Activated B cell treated with CpG ODN at 0.5 μM for 24 hours (primary cell): Measurements from ENCODE around the gene CLDN34. TPM values are rescaled to one million over a fixed set of nuclear protein-coding genes. Genes with fewer than 3 reads are reported as not detected.

Source experiments
- ATAC-seq: fragments of 200-7000 bp; cut with Tn5 transposase; one replicate; pipeline ENCODE4 v1.10.0; 2021; ENCODE audit warnings: low read depth, mild to moderate bottlenecking, moderate library complexity
- CTCF ChIA-PET: fragments of 350-600 bp; sonication (Branson Sonifier 250); formaldehyde crosslinking; loops from one replicate; lab custom pipeline; 2021; ENCODE audit warnings: antibody characterized with exemption; lab: Charles Lee
- POLR2A ChIA-PET: fragments of 350-600 bp; sonication (Branson Sonifier 250); formaldehyde crosslinking; loops from one replicate; lab custom pipeline; 2021; ENCODE audit warnings: antibody characterized with exemption; lab: Charles Lee
- DNase-seq: peaks from one replicate; pipeline ENCODE4 v3.0.0; 2022
- H3K27ac Mint-ChIP-seq: one replicate; pipeline ENCODE4 v1.8.0; 2020; ENCODE audit warnings: mixed read lengths
- H3K27me3 Mint-ChIP-seq: one replicate; pipeline ENCODE4 v1.8.0; 2021; ENCODE audit warnings: mixed read lengths
- H3K36me3 Mint-ChIP-seq: one replicate; pipeline ENCODE4 v1.8.0; 2021; ENCODE audit warnings: low read depth, mixed read lengths
- H3K4me1 Mint-ChIP-seq: one replicate; pipeline ENCODE4 v1.8.0; 2021; ENCODE audit warnings: mixed read lengths
- H3K4me3 Mint-ChIP-seq: one replicate; pipeline ENCODE4 v1.8.0; 2020; ENCODE audit warnings: mild to moderate bottlenecking, mixed read lengths
- H3K9me3 Mint-ChIP-seq: one replicate; pipeline ENCODE4 v1.8.0; 2020; ENCODE audit warnings: mixed read lengths
- intact Hi-C: fragments of 100-400 bp; cut with micrococcal nuclease; formaldehyde crosslinking; loops from one replicate; pipeline ENCODE4 v1.15.1; 2024
- total RNA-seq: library from RNA; stranded (reverse); gene quantifications from 2 replicates; pipeline ENCODE4 v1.2.3, GENCODE V29; 2022
- TF ChIP-seq, protein P1 (sequence below): fragments of 200-600 bp; IDR thresholded peaks from one replicate; pipeline ENCODE4 v1.8.0; 2022; ENCODE audit warnings: antibody characterized with exemption, mild to moderate bottlenecking

The CLDN34 gene, protein sequence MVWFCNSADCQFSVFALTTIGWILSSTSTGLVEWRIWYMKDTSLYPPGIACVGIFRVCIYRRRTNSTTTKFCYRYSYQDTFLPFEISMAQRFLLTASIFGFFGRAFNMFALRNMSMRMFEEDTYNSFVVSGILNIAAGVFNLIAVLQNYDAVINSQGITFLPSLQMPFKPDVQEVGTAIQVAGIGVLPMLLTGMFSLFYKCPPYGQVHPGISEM
- total RNA-seq = not detected in 2 replicates

DNA sequence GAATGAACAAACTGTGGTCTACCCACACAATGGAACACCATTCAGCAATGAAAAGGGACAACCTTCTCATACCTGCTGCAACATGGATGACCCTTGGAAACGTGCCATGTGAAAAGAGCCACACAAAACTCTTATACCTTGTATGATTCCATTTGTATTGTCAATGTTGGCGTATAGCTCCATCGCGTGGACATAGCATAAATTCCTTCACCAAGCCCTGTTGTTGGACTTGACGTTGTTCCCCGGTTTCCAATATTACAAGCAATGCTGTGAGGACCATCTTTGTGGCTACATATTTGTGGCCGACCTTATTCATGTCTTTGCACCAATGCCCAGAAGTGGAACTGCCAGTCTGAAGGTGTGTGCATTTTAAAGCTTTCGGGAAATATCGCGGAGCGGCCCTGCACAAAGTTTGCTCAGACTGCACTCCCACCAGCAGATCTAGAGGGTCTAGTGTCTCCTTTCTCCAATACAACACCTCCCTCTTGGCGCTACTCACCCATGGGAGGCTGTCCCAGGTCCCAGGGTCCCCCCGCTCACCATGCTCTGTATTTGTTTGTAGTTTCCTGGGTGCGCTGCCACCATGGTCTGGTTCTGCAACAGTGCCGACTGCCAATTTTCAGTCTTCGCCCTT lies at the start of gene CLDN34:
Gene CLDN34, plus strand, starts transcription at position 584 of the 634 bp plus-strand sequence. Its CDS starts 0 bp downstream, at position 584.
- H3K36me3 Mint-ChIP-seq = no peaks in the 10 kb centered on the region
- no peaks in the 10 kb centered on the region for H3K4me1 Mint-ChIP-seq
- intact Hi-C loops = no loop called here
- ATAC-seq (no peak), DNase-seq (no peak)
- H3K4me3 Mint-ChIP-seq = no peak within 1 kb of the TSS
- CTCF ChIA-PET = no interaction called here
- H3K27ac Mint-ChIP-seq = no peak within 1 kb of the TSS
- TF ChIP-seq, protein P1, sequence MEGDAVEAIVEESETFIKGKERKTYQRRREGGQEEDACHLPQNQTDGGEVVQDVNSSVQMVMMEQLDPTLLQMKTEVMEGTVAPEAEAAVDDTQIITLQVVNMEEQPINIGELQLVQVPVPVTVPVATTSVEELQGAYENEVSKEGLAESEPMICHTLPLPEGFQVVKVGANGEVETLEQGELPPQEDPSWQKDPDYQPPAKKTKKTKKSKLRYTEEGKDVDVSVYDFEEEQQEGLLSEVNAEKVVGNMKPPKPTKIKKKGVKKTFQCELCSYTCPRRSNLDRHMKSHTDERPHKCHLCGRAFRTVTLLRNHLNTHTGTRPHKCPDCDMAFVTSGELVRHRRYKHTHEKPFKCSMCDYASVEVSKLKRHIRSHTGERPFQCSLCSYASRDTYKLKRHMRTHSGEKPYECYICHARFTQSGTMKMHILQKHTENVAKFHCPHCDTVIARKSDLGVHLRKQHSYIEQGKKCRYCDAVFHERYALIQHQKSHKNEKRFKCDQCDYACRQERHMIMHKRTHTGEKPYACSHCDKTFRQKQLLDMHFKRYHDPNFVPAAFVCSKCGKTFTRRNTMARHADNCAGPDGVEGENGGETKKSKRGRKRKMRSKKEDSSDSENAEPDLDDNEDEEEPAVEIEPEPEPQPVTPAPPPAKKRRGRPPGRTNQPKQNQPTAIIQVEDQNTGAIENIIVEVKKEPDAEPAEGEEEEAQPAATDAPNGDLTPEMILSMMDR = no peak
- no peaks in the 10 kb centered on the region for H3K27me3 Mint-ChIP-seq
- POLR2A ChIA-PET = no interaction called here
- no peaks in the 10 kb centered on the region for H3K9me3 Mint-ChIP-seq

DNA sequence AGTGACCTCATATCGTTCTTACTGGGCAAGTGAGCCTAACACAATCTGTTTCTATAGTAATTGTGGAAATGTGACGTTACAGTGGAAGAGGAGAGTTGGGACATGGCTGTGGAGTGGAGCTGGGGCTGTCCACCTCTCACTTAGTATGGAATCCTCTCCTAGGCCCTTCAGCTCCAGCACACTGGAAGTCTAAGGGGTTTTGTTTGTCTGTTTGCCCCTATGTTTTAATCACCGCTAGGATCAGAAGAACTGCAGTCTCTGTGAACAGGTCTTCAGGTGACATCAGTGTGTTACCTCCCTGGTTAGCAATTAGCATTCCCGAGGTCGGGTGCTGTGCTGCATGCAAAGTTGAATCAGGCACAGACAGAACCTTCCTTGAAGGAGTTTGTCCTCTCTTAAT lies 49.3 kb upstream of the CLDN34 start:
- no peak for DNase-seq
- ChIA-PET CTCF (no interaction called here), POLR2A (no interaction called here)
- TF ChIP-seq, protein P1 = no peak
- H3K36me3 Mint-ChIP-seq = no peaks in the 10 kb centered on the region
- no peaks in the 10 kb centered on the region for H3K9me3 Mint-ChIP-seq
- H3K4me3 Mint-ChIP-seq = no peak overlapping the region
- no peak for ATAC-seq
- intact Hi-C loops = no loop called here
- H3K4me1 Mint-ChIP-seq = no peaks in the 10 kb centered on the region
- no peak overlapping the region for H3K27ac Mint-ChIP-seq
- peaks cover 5% of the 10 kb centered on the region for H3K27me3 Mint-ChIP-seq

DNA sequence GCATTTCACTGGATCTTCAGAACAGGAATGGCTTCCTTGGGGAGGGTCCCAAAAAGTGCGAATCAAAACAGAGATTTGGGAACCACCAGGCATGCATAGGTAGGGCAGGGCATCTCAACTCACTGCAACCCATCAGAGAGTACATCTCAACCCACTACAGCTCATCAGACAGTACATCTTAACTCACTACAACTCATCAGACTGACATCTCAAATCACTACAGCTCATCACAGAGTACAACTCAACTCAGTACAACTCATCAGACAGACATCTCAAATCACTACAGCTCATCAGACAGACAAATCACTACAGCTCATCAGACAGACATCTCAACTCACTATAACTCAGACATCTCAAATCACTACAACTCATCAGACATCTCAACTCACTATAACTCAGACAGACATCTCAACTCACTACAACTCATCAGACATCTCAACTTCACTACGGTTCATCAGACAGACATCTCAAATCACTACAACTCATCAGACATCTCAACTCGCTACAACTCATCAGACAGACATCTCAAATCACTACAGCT lies 47.5 kb upstream of the CLDN34 start:
- intact Hi-C loops = no loop called here
- Mint-ChIP-seq H3K27me3 (peaks cover 1% of the 10 kb centered on the region), H3K4me1 (no peaks in the 10 kb centered on the region), H3K4me3 (no peak overlapping the region), H3K9me3 (no peaks in the 10 kb centered on the region), H3K27ac (no peak overlapping the region), H3K36me3 (no peaks in the 10 kb centered on the region)
- ATAC-seq = no peak
- TF ChIP-seq, protein P1 = no peak
- POLR2A ChIA-PET = no interaction called here
- DNase-seq = no peak
- CTCF ChIA-PET = no interaction called here

DNA sequence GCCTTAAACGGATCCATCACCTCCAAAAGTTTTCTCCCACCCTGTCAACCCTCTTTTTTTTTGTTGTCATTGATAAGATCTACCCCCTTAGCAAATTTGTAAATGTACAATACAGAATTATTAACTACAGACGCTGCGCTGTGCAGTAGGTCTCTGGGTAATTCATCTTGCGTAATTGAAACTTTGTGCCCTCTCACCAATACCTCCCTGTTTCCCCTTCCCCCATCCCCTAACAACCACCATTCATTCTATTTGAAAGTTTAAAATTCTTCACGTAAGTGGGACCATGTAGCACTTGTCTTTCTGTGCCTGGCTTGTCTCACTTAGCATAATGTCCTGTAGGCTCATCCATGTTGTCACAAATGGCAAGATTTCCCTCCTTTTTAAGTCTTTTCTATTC lies 45.8 kb upstream of the CLDN34 start:
- H3K36me3 Mint-ChIP-seq = no peaks in the 10 kb centered on the region
- intact Hi-C loops = no loop called here
- TF ChIP-seq, protein P1 = no peak
- H3K4me3 Mint-ChIP-seq = no peak overlapping the region
- DNase-seq = no peak
- no peaks in the 10 kb centered on the region for H3K4me1 Mint-ChIP-seq
- no peaks in the 10 kb centered on the region for H3K9me3 Mint-ChIP-seq
- ChIA-PET POLR2A (no interaction called here), CTCF (no interaction called here)
- H3K27ac Mint-ChIP-seq = no peak overlapping the region
- peaks cover 1% of the 10 kb centered on the region for H3K27me3 Mint-ChIP-seq
- no peak for ATAC-seq

DNA sequence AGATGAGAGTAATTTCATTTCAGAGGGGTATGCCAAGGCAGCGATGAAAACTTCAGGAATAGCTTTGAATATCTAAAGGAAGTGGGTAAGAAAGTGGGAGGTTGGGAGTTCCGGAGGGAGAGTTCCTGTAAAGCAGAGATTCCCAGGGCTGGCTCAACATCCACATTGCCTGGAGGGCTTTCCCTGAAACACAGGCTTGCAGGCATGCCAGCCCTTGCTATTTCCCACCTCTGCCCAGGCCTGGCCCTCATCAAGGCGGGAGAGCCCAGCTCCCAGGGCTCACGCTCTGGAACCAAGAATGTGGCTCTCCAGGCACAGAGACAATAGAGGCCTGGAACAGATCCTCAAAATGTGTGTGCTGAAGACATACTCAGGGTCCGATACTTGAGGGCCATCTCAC lies 43.8 kb upstream of the CLDN34 start:
- ChIA-PET CTCF (no interaction called here), POLR2A (interaction anchor here (0.7 kb wide), 1 partner anchor 356 kb away, joined by 5 read pairs; no protein-coding TSS in a partner anchor)
- H3K27me3 Mint-ChIP-seq = no peaks in the 10 kb centered on the region
- H3K9me3 Mint-ChIP-seq = no peaks in the 10 kb centered on the region
- DNase-seq (no peak), ATAC-seq (no peak)
- no peaks in the 10 kb centered on the region for H3K4me1 Mint-ChIP-seq
- no peaks in the 10 kb centered on the region for H3K36me3 Mint-ChIP-seq
- no peak overlapping the region for H3K4me3 Mint-ChIP-seq
- intact Hi-C loops = no loop called here
- no peak overlapping the region for H3K27ac Mint-ChIP-seq
- TF ChIP-seq, protein P1 = no peak
